ENCODE results near the gene NOP9. TPM values are rescaled to one million over a fixed set of nuclear protein-coding genes. Genes with fewer than 3 reads are reported as not detected.

NOP9 gene
- total RNA-seq, 1 donor from 2014 or later, result 21.4 TPM

- H3K36me3 ChIP-seq, result peaks cover 32% of the 10 kb centered on the region
- ATAC-seq (no peak), DNase-seq (no peak)
- intact Hi-C loops (cut with DNase I), result no loop called here
- peaks cover 37% of the 10 kb centered on the region for H3K4me1 ChIP-seq
- no peak for TF ChIP-seq CTCF (IDR thresholded peaks at IDR 0.05)
- H3K27me3 ChIP-seq, result no peaks in the 10 kb centered on the region
- H3K4me3 ChIP-seq, result peak overlapping the region; percentile 95
- peak overlapping the region; percentile 100 for H3K27ac ChIP-seq
- no peaks in the 10 kb centered on the region for H3K9me3 ChIP-seq
Observed at GRCh38 chr14:24270537-24271133, 29.0 kb upstream of the NOP9 start.

GRCh38 chr14:24271134-24271833 is 28.4 kb upstream of the NOP9 start, which contains the start of gene RABGGTA:
RABGGTA (minus strand) TSS chr14:24271597; CDS start chr14:24271115, 482 bp downstream.
- H3K27me3 ChIP-seq, result no peaks in the 10 kb centered on the region
- H3K27ac ChIP-seq, result peak within 1 kb of the TSS; percentile 100
- ATAC-seq (peak; percentile 92), DNase-seq (peak; percentile 96)
- peaks cover 37% of the 10 kb centered on the region for H3K4me1 ChIP-seq
- peaks cover 27% of the 10 kb centered on the region for H3K36me3 ChIP-seq
- TF ChIP-seq CTCF (IDR thresholded peaks at IDR 0.05), result peak; percentile 69
- no peaks in the 10 kb centered on the region for H3K9me3 ChIP-seq
- peak within 1 kb of the TSS; percentile 95 for H3K4me3 ChIP-seq
- intact Hi-C loops (cut with DNase I), result no loop called here

GRCh38 chr14:24271834-24272263 is 27.8 kb upstream of the NOP9 start:
- DNase-seq, result no peak
- Histone ChIP-seq H3K4me3 (peak overlapping the region; percentile 95), H3K27ac (peak overlapping the region; percentile 100), H3K4me1 (peaks cover 37% of the 10 kb centered on the region), H3K9me3 (no peaks in the 10 kb centered on the region), H3K27me3 (no peaks in the 10 kb centered on the region), H3K36me3 (peaks cover 21% of the 10 kb centered on the region)
- intact Hi-C loops (cut with DNase I), result no loop called here
- no peak for ATAC-seq
- TF ChIP-seq CTCF (IDR thresholded peaks at IDR 0.05), result no peak

- DNase-seq (no peak), ATAC-seq (no peak)
- peaks cover 16% of the 10 kb centered on the region for H3K36me3 ChIP-seq
- H3K27me3 ChIP-seq, result no peaks in the 10 kb centered on the region
- H3K4me1 ChIP-seq, result peaks cover 40% of the 10 kb centered on the region
- H3K9me3 ChIP-seq, result no peaks in the 10 kb centered on the region
- intact Hi-C loops (cut with DNase I), result no loop called here
- no peak for TF ChIP-seq CTCF (IDR thresholded peaks at IDR 0.05)
- peak overlapping the region; percentile 100 for H3K27ac ChIP-seq
- no peak overlapping the region for H3K4me3 ChIP-seq
Observed at GRCh38 chr14:24272467-24272866, 27.2 kb upstream of the NOP9 start.

- no peak for DNase-seq
- intact Hi-C loops (cut with DNase I), result no loop called here
- no peaks in the 10 kb centered on the region for H3K9me3 ChIP-seq
- no peak overlapping the region for H3K4me3 ChIP-seq
- TF ChIP-seq CTCF (IDR thresholded peaks at IDR 0.05), result no peak
- peak; percentile 5 for ATAC-seq
- H3K27me3 ChIP-seq, result no peaks in the 10 kb centered on the region
- H3K27ac ChIP-seq, result peak overlapping the region; percentile 100
- H3K36me3 ChIP-seq, result peaks cover 13% of the 10 kb centered on the region
- peaks cover 42% of the 10 kb centered on the region for H3K4me1 ChIP-seq
Observed at GRCh38 chr14:24273422-24273998, 26.1 kb upstream of the NOP9 start.
